GM19240 (cell line): Measurements from ENCODE around the gene CCL26.

Experiments
- DNase-seq: peaks from one replicate; pipeline ENCODE4 v3.0.0; 2011; ENCODE audit warnings: low spot score; ENCODE audit not compliant: insufficient read length

CCL26 gene

DNA sequence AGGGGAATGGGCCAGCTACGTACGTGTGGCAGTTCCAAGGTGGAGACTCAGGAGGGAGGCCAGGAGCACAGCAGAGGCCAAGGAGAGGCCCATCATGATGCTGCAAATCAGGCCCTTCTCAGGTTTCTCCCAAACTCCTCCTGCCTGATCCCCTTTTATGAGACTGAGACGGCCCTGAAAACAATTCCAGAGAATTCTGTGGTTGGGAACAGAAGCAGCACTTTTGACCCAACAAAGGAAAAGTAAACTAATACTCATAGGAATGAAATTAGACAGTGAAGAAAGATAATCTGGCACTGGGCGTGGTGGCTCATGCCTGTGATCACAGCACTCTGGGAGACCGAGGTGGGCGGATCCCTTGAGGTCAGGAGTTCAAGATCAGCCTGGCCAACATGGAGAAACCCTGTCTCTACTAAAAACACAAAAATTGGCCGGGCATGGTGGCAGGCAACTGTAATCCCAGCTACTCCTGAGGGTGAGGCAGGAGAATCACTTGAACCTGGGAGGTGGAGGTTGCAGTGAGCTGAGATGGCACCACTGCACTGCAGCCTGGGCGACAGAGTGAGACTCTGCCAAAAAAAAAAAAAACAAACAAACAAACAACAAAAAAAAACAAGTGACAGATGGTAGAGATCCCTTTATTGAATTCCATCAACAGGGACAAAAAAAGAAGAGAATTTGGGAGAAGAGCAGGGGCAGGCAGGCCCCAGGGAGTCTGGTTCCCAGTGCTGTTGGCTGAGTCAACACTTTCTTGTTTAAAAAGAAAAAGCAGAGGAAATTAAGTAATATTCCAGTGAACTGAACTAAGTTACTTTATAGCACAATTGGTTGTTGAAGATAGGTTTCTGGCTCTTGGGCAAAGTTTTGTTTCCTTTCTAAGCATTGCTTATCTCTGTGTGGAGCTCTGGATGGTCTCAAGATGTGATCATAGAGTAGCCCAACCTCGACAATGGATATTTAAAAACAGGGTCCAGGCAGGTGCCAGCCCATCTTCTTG is at the start of gene CCL26:
TSS of gene CCL26 (minus strand) at position 131 of the 997 bp plus-strand sequence. CDS start at position 96, 35 bp downstream.
- DNase-seq, result no peak

DNA sequence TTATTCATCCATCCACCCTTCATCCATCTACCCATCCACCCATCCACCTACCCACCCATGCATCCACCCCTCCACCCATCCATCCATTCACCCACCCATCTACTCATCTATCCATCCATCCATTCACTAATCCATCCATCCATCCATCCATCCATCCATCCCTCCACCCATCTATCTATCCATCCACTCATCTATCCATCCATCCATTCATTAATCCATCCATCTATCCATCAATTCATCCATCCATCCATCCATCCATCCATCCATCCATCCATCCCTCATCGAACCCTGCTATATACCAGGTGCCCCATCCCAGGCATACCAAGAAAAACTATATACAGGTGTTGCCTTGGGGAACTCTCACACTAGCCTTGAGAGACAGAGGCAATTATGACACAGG is 48.7 kb upstream of the CCL26 start:
- DNase-seq, result no peak

DNA sequence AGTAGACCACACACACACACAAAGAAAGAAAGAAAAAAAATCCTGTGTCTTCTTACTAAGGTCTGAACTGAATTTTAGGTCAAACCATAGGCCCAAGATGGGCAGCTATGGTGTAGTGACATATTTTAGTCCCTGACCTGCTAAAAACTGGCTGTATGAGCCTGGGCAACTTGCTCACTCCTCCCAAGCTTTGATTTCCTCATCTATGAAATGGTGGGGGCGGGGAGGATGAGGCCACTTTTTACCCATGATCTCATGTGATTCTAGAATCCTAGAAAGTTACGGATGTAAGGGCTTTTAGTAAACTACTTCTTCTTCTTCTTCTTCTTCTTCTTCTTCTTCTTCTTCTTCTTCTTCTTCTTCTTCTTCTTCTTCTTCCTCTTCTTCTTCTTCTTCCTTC is 47.7 kb upstream of the CCL26 start:
- no peak for DNase-seq

- DNase-seq, result no peak
Measured at GRCh38 chr7:75818472-75818871, 46.5 kb upstream of the CCL26 start.

DNA sequence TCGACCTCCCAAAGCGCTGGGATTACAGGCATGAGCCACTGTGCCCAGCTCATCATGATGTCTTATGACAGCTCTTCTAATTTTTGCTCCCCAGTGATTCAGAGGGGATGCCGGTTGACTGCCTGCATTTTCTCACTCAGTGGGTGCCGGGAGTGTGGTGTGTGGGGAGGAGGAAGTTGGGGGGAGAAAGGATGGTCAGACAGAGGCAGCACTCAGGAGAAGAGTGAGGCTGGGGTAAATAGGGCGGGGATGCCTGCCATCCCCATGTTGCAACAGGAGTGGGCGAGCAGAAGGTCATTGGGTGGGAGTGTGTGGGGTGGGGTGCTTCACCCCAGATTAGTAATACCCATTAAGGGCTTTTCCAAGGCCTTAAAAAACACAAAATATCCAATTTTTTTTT is 45.1 kb upstream of the CCL26 start:
- DNase-seq, result no peak

GRCh38 chr7:75815418-75816064 is 43.5 kb upstream of the CCL26 start:
- DNase-seq, result no peak

GRCh38 chr7:75814407-75814947 is 42.5 kb upstream of the CCL26 start:
- DNase-seq, result no peak

DNA sequence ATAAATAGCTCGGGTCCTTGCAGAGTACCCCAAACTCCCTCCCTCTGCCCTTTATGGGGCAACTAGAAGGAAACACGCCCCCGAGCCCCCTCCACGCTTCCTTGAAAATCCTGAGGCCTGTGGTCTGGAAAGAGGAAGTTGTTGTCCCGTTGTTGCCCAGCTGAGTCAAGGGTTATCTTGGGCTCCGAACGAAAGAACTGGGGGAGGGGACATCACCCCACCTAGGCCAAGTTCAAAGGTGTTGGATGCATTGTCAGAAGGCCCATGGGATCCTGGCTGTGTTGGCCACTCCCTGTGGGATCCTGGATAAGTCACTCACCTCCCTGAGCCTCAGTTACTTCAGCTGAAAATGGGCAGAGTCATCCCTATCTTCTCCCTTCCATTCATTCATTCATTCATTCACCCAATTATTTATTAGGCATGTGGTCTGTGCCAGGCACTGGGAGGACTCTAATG is 41.8 kb upstream of the CCL26 start, which contains the start of gene CCL24:
TSS of gene CCL24 (minus strand) at position 26 of the 456 bp plus-strand sequence. CDS start 91 bp downstream, outside the sequence.
- no peak for DNase-seq

- DNase-seq, result no peak
Measured at GRCh38 chr7:75813084-75813483, 41.1 kb upstream of the CCL26 start.

GRCh38 chr7:75811894-75812678 is 40.1 kb upstream of the CCL26 start:
- DNase-seq, result no peak

- DNase-seq, result no peak
Measured at GRCh38 chr7:75809396-75809795, 37.4 kb upstream of the CCL26 start.

DNA sequence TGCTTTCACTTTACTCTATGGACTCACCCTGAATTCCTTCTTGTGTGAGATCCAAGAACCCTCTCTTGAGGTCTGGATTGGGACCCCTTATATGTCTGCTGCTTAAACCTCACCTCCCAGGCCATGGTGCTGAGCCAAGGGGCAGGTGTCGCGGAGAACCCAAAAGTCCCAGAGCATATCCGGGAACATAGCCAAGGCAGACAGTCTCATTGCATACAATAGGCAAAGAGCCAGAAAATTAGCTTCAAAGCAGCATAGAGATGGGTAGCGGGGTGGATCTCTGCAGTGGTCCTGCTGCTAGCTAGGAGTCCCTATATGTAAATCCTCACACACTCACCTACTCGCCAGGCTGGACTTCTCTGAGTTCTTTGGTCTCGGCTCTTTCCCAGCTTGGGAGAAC is 36.1 kb upstream of the CCL26 start:
- DNase-seq, result no peak

DNA sequence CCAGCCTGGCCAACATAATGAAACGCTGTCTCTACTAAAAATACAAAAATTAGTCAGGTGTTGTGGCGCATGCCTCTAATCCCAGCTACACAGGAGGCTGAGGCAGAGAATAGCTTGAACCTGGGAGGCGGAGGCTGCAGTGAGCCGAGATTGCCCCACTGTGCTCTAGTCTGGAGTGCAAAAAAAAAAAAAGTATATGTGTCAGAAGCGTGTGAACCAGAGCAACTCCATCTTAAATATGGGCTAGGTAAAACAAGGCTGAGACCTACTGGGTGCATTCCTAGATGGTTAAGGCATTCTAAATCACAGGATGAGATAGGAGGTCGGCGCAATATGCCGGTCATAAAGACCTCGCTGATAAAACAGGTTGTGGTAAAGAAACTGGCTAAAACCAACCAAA is 35.4 kb upstream of the CCL26 start:
- DNase-seq, result no peak

- no peak for DNase-seq
Measured at GRCh38 chr7:75806560-75807307, 34.7 kb upstream of the CCL26 start.

- no peak for DNase-seq
Measured at GRCh38 chr7:75804705-75805104, 32.7 kb upstream of the CCL26 start.

DNA sequence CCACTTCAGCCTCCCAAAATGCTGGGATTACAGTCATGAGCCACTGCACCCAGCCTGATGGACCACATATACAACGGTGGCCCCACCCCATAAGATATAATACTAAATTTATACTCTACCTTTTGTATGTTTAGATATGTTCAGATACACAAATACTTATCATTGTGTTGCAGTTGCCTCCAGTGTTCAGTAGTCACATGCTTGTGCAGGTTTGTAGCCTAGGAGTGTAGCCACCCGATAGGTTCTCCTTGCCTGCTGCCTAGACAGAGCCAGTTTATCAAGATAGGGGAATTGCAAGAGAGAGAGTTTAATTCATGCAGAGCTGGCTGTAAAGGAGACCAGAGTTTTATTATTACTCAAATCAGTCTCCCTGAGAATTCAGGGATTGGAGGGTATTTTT is 32.0 kb upstream of the CCL26 start:
- DNase-seq, result no peak

DNA sequence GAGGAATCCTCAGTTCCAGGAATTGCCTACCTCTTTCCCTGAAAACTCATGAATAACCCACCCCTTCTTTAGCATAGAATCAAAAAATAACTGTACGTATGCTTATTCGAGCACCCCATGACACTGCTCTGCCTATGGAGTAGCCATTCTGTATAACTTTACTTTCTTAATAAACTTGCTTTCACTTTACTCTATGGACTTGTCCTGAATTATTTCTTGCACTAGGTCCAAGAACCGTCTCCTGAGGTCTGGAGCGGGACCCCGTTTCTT is 30.5 kb upstream of the CCL26 start:
- DNase-seq, result no peak

DNA sequence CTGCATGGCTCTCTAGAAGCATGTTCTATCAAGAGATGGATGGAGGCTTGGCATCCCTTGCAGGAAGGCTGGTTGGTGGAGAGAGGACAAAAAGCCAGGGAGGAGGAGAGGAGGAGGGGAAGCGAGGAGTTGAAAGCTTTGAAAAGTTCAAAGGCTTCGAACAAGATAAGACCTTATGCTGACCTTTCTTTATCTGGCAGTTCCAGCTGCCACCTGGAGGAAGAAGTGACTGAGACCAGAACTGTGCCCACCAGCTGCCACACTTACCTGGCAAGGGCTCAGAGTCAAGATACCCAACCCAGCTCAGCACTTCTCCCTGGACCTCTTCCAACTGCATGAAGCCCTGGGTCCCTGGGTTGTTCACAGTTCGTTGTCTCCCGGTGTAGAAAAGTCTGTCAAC is 26.8 kb upstream of the CCL26 start:
- DNase-seq, result no peak

DNA sequence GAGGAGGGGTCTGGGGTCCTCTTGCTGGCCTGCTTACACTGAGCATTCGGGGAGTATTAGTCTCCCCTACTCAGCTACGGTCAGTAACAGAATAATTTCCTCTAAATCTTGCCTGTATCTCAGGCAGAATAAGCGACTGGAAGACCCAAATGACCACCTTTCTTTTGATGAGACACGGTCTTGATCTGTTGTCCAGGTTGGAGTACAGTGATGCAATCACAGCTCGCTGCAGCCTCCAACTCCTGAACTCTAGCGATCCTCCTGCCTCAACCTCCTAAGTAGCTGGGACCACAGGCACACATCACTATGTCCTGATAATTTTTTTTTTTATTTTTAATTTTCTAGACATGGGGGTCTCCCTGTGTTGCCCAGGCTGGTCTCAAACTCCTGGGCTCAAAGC is 24.4 kb upstream of the CCL26 start:
- DNase-seq, result no peak

- no peak for DNase-seq
Measured at GRCh38 chr7:75795831-75796285, 23.8 kb upstream of the CCL26 start.

DNA sequence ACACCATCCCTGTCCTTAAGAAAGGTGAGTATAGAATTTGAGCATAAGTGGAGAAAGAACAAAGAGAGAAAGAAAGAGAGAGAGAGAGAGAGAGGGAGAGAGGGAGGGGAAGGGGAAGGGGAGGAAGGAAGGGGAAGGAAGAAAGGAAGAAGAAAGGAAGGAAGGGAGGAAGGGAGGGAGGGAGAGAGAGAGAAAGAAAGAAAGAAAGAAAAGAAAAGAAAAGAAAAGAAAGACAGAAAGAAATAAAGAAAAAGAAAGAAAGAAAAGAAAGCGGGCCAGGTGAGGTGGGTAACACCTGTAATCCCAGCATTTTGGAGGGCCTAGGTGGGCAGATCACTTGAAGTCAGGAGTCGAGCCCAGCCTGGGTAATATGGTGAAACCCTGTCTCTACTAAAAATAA is 21.7 kb upstream of the CCL26 start:
- no peak for DNase-seq
